SK-N-SH (cell line): ENCODE results near the gene BMP6.

Source experiments
- MXI1 ChIP-seq: IDR thresholded peaks from 2 replicates; pipeline ENCODE4 v1.6.1; 2012; ENCODE audit warnings: mild to moderate bottlenecking, low read depth, low read length, improper control_type of control experiment
- TAF1 ChIP-seq: IDR thresholded peaks from 2 replicates; pipeline ENCODE4 v1.6.1; 2012; ENCODE audit warnings: low read depth, mild to moderate bottlenecking, low read length, moderate library complexity, borderline replicate concordance
- USF2 ChIP-seq: fragments of 150-350 bp; IDR thresholded peaks from 2 replicates; pipeline ENCODE4 v1.6.1; 2017; ENCODE audit warnings: antibody characterized with exemption, low read length, low read depth, borderline replicate concordance

- TF ChIP-seq TAF1 (no peak), MXI1 (no peak), USF2 (no peak)
These were observed 60.3 kb downstream of the BMP6 start for GRCh38 chr6:7786214-7786661.
